Mesenteric fat pad (tissue), 1 donor: ENCODE data around the gene LILRB4. TPM values are rescaled to one million over a fixed set of nuclear protein-coding genes. Genes with fewer than 3 reads are reported as not detected.
"Not testable (repeated sequence)": the region's sequence is repeated elsewhere in the genome, so short reads cannot be mapped to it uniquely, and the experiment has no call there.

Experiments
- DNase-seq: peaks from one replicate; pipeline ENCODE4 v3.0.0-alpha.2; 2020; ENCODE audit warnings: low spot score
- microRNA-seq: library from miRNA; unstranded; fragments of <30 nt; microRNA quantifications from one replicate; pipeline ENCODE4 v1.2.0, GENCODE V29; 2020; ENCODE audit warnings: borderline number of aligned reads
- total RNA-seq: library from RNA; stranded (reverse); fragmentation: NEBNext Ultra II Directional; extraction: Animal tissue kit (Norgen Biotek cat#: 25700); gene quantifications from one replicate; pipeline ENCODE4 v1.2.1, GENCODE V29; 2021
- donor health status: DM: yes; HTN: yes; CAD: no.

LILRB4 gene
- total RNA-seq, 1 donor from 2014 or later = 14.2 TPM

GRCh38 chr19:54691582-54692297 lies 29.0 kb downstream of the LILRB4 start:
- no peak for DNase-seq

GRCh38 chr19:54692298-54692615 lies 29.5 kb downstream of the LILRB4 start:
- DNase-seq = no peak

DNA sequence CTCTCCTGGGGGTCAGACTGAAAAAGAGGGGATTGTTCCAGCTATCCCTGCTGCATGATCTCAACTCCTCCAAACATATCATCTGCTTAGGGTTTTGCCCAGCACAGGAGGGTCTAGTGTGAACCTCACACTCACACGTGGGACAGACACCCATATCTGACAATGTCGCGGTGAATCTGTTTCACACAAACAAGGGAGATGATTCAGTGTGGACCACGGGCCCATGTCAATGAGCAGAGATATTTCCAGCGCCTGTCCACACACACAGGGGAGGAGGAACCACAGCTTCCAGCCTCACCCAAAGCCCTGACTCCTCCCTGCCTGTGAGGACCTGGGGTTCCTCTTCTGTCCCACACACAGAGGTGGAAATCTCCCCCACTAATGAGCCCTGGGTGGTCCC lies 31.9 kb downstream of the LILRB4 start:
- DNase-seq = no peak

- no peak for DNase-seq
Measured at GRCh38 chr19:54696117-54696548, 33.3 kb downstream of the LILRB4 start.

GRCh38 chr19:54696766-54697165 lies 34.0 kb downstream of the LILRB4 start:
- DNase-seq = no peak

DNA sequence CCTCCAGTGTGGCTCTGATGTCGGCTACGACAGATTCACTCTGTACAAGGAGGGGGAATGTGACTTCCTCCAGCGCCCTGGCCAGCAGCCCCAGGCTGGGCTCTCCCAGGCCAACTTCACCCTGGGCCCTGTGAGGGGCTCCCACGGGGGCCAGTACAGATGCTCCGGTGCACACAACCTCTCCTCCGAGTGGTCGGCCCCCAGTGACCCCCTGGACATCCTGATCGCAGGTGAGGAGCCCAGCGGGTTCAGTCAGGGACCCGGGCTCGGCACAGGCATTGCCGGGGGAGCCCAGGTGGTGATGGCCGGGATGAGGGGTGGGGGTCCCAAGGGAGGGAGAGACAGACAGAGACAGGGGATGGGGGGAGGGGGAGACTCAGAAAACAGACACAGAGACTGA lies 34.9 kb downstream of the LILRB4 start:
- DNase-seq = not testable (repeated sequence)

GRCh38 chr19:54704928-54705327 lies 42.1 kb downstream of the LILRB4 start:
- no peak for DNase-seq

GRCh38 chr19:54707962-54708361 lies 45.2 kb downstream of the LILRB4 start:
- DNase-seq = no peak

DNA sequence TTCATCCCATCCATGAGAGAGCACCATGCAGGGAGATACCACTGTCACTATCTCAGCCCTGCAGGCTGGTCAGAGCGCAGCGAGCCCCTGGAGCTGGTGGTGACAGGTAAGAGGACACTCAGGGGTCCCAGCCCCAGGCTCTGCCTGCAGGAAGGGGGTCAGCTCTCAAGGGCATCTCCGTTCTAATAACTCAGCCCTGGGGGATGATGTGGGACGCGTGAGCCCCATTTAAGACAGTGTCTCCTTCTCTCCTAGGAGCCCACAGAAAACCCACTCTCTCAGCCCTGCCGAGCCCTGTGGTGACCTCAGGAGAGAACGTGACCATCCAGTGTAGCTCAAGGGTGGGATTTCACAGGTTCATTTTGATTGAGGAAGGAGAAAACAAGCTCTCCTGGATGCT lies 46.0 kb downstream of the LILRB4 start:
- DNase-seq = no peak

GRCh38 chr19:54709212-54709948 lies 46.6 kb downstream of the LILRB4 start:
- DNase-seq = no peak

- DNase-seq = not testable (repeated sequence)
Measured at GRCh38 chr19:54709956-54710355, 47.2 kb downstream of the LILRB4 start.

Small RNA genes lying within 50 kb of the gene (microRNA-seq; reads per million reads assigned to microRNA genes)
- gene MIR8061 = not detected

Other genes with a start within 250 kb of the LILRB4 start
- not detected for gene TTYH1, start 247.5 kb upstream of the LILRB4 start, total RNA-seq
- 141 TPM for gene LENG8, start 213.8 kb upstream of the LILRB4 start, total RNA-seq
- gene LENG9, start 199.2 kb upstream of the LILRB4 start, total RNA-seq = 8.3 TPM
- 38.1 TPM for gene CDC42EP5, start 189.7 kb upstream of the LILRB4 start, total RNA-seq
- gene LAIR2, start 160.2 kb upstream of the LILRB4 start, total RNA-seq = 1.7 TPM
- gene LILRA2, start 89.2 kb upstream of the LILRB4 start, total RNA-seq = 10.0 TPM
- 3.7 TPM for gene LILRA1, start 69.4 kb upstream of the LILRB4 start, total RNA-seq
- gene LILRB1, start 32.5 kb upstream of the LILRB4 start, total RNA-seq = 10.5 TPM
- gene KIR3DL3, start 61.5 kb downstream of the LILRB4 start, total RNA-seq = not detected
- gene KIR2DL3, start 75.5 kb downstream of the LILRB4 start, total RNA-seq = not detected
- gene KIR2DL1, start 106.8 kb downstream of the LILRB4 start, total RNA-seq = not detected
- gene KIR2DL4, start 140.6 kb downstream of the LILRB4 start, total RNA-seq = 0.22 TPM
- not detected for gene KIR3DL1, start 153.5 kb downstream of the LILRB4 start, total RNA-seq
- gene KIR2DS4, start 169.7 kb downstream of the LILRB4 start, total RNA-seq = not detected
- gene KIR3DL2, start 187.5 kb downstream of the LILRB4 start, total RNA-seq = not detected
- gene FCAR, start 211.2 kb downstream of the LILRB4 start, total RNA-seq = 16.3 TPM
- 0.51 TPM for gene NCR1, start 243.2 kb downstream of the LILRB4 start, total RNA-seq